ENCODE data around the gene EIF2S3B. TPM values are rescaled to one million over a fixed set of nuclear protein-coding genes. Genes with fewer than 3 reads are reported as not detected.

EIF2S3B gene
- total RNA-seq, 4 donors from 2014 or later, result 0.17 to 0.45 (median 0.17) TPM; not detected in 1

DNA sequence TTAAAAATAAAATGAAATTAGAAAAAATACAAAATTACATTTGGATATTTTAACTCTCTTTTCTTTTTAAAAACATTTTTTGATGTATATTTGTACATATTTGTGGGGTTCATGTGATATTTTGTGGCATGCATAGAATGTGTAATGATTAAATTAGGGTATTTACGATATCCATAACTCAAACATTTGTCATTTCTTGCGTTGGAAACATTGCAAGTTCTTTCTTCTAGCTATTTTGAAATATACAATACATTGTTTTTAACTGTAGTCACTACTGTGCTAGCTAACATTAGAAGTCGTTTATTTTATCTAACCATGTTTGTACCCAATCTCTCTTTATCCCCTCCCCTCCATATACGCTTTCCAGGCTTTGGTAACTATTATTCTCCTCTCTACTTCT, 13.9 kb upstream of the EIF2S3B start:
- DNase-seq (ENCODE audit: extremely low spot score), result no peak
- Histone ChIP-seq H3K9me3 (no peaks in the 10 kb centered on the region), H3K27ac (replicated peaks in 1 of 4) (no peak overlapping the region), H3K27me3 (peaks cover 0 to 4% (median 0%) of the 10 kb centered on the region in 4 donors), H3K4me3 (no peak overlapping the region), H3K4me1 (no peaks in the 10 kb centered on the region), H3K36me3 (no peaks in the 10 kb centered on the region)
- intact Hi-C loops (cut with DNase I), result no loop called here
- TF ChIP-seq, protein P1, sequence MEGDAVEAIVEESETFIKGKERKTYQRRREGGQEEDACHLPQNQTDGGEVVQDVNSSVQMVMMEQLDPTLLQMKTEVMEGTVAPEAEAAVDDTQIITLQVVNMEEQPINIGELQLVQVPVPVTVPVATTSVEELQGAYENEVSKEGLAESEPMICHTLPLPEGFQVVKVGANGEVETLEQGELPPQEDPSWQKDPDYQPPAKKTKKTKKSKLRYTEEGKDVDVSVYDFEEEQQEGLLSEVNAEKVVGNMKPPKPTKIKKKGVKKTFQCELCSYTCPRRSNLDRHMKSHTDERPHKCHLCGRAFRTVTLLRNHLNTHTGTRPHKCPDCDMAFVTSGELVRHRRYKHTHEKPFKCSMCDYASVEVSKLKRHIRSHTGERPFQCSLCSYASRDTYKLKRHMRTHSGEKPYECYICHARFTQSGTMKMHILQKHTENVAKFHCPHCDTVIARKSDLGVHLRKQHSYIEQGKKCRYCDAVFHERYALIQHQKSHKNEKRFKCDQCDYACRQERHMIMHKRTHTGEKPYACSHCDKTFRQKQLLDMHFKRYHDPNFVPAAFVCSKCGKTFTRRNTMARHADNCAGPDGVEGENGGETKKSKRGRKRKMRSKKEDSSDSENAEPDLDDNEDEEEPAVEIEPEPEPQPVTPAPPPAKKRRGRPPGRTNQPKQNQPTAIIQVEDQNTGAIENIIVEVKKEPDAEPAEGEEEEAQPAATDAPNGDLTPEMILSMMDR (IDR thresholded peaks at IDR 0.05), result no peak
- TF ChIP-seq POLR2A (IDR thresholded peaks at IDR 0.05; ENCODE audit: low read depth) (no peak), POLR2AphosphoS5 (IDR thresholded peaks at IDR 0.05) (no peak), EP300 (IDR thresholded peaks at IDR 0.05) (no peak)
- 75% methylated on average over 4 of the region's 4 CpGs for WGBS

DNA sequence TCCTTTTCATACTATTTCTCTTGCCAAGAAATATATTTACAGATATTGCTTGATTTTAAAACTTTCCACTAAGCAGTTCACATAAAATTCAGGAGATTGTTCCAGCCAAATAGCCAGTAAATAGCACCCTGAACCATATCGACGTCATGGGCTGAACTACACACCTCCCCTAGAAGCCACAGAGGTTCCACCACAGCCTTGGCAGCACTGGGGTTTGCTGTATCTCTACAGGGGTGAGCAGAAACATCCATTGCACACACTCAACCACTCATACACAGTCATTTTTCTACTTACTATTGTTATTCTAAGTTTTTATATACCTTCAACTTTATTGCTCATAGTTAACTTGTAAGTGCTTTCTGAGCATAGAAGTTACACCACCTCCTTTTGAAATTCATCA, 8.1 kb upstream of the EIF2S3B start:
- 62% methylated on average over 2 of the region's 2 CpGs for WGBS
- no peaks in the 10 kb centered on the region for H3K4me1 ChIP-seq
- H3K4me3 ChIP-seq, result no peak overlapping the region
- DNase-seq (ENCODE audit: extremely low spot score), result no peak
- no peaks in the 10 kb centered on the region for H3K9me3 ChIP-seq
- peaks cover 0 to 4% (median 0%) of the 10 kb centered on the region in 4 donors for H3K27me3 ChIP-seq
- no peaks in the 10 kb centered on the region for H3K36me3 ChIP-seq
- intact Hi-C loops (cut with DNase I), result no loop called here
- no peak overlapping the region for H3K27ac ChIP-seq (replicated peaks in 1 of 4)
- TF ChIP-seq POLR2AphosphoS5 (IDR thresholded peaks at IDR 0.05), result no peak
- no peak for TF ChIP-seq POLR2A (IDR thresholded peaks at IDR 0.05; ENCODE audit: low read depth)
- TF ChIP-seq, protein P1 (IDR thresholded peaks at IDR 0.05), result no peak

DNA sequence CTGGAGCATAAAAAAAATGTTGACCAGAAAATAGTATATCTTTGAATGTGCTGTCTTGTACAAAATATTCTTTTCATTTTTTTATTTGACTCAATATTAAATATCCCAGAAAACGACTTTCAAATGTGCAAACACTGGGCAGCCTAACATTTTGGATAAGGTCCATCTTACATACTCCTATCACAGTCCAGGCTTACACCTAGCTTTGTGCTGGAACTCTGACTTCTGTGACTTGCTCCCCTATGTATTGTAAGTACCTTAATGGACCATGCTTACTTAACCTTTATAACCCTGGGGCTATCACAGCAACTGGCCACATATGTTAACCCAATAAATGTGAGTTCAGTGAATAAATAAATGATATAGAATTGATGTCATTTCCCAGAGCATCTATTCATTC, 7.6 kb upstream of the EIF2S3B start:
- intact Hi-C loops (cut with DNase I), result no loop called here
- DNase-seq (ENCODE audit: extremely low spot score), result no peak
- no peak overlapping the region for H3K4me3 ChIP-seq
- H3K4me1 ChIP-seq, result no peaks in the 10 kb centered on the region
- TF ChIP-seq, protein P1 (IDR thresholded peaks at IDR 0.05), result no peak
- TF ChIP-seq POLR2A (IDR thresholded peaks at IDR 0.05; ENCODE audit: low read depth), result no peak
- TF ChIP-seq POLR2AphosphoS5 (IDR thresholded peaks at IDR 0.05), result no peak
- TF ChIP-seq EP300 (IDR thresholded peaks at IDR 0.05), result no peak
- 45% methylated on average over 1 of the region's 1 CpG for WGBS
- peaks cover 0 to 4% (median 0%) of the 10 kb centered on the region in 4 donors for H3K27me3 ChIP-seq
- no peaks in the 10 kb centered on the region for H3K9me3 ChIP-seq
- H3K27ac ChIP-seq (replicated peaks in 1 of 4), result no peak overlapping the region
- H3K36me3 ChIP-seq, result no peaks in the 10 kb centered on the region

DNA sequence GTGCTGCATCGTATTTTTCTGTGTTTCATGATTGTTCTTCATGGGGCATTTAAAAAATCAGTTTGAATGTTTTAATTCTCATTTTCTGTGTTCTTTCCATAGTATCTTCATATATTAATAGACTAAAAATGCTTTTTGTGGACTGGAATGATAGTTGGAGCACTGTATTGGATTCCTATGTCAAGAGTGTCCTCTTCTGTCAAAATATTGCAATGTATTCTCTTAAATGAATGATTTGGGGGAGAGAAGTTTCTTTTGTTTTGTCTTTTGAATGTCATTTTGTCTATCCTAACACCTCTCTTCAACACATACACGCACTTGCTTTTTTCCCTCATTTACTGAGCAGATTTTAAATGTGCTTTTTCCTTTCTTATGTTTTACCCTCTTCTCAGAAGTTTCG, 4.7 kb upstream of the EIF2S3B start:
- Histone ChIP-seq H3K4me1 (no peaks in the 10 kb centered on the region), H3K9me3 (peaks cover 0 to 3% (median 0%) of the 10 kb centered on the region in 4 donors), H3K36me3 (no peaks in the 10 kb centered on the region), H3K27me3 (no peaks in the 10 kb centered on the region), H3K4me3 (no peak overlapping the region), H3K27ac (replicated peaks in 1 of 4) (no peak overlapping the region)
- TF ChIP-seq, protein P1 (IDR thresholded peaks at IDR 0.05), result peak in 1 of 3 experiments; percentile 3
- no peak for TF ChIP-seq POLR2A (IDR thresholded peaks at IDR 0.05; ENCODE audit: low read depth)
- intact Hi-C loops (cut with DNase I), result no loop called here
- WGBS, result 38% methylated on average over 3 of the region's 3 CpGs
- DNase-seq (ENCODE audit: extremely low spot score), result no peak

DNA sequence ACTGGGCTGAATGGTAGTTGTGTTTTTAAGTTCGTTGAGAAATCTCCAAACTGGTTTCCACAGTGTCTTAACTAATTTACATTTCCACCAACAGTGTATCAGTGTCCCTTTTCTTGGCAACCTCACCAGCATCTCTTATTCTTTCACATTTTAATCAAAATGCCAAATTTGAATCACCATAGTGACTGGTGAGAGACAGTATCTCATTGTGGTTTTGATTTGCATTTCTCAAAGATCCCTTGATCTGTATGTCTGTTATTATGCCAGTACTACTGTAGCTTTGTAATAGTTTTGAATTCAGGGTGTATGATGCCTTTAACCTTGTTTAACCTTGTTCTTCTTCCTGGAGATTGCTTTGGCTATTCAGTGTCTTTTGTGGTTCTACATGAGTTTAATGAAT, 2.2 kb upstream of the EIF2S3B start:
- WGBS, result 86% methylated on average over 1 of the region's 1 CpG
- no peak overlapping the region for H3K4me3 ChIP-seq
- no peaks in the 10 kb centered on the region for H3K27me3 ChIP-seq
- intact Hi-C loops (cut with DNase I), result no loop called here
- TF ChIP-seq EP300 (IDR thresholded peaks at IDR 0.05), result no peak
- TF ChIP-seq POLR2A (IDR thresholded peaks at IDR 0.05; ENCODE audit: low read depth), result no peak
- TF ChIP-seq, protein P1 (IDR thresholded peaks at IDR 0.05), result no peak
- no peak for TF ChIP-seq POLR2AphosphoS5 (IDR thresholded peaks at IDR 0.05)
- no peaks in the 10 kb centered on the region for H3K4me1 ChIP-seq
- H3K36me3 ChIP-seq, result no peaks in the 10 kb centered on the region
- no peak for DNase-seq (ENCODE audit: extremely low spot score)
- H3K9me3 ChIP-seq, result peaks cover 0 to 3% (median 0%) of the 10 kb centered on the region in 4 donors
- H3K27ac ChIP-seq (replicated peaks in 1 of 4), result no peak overlapping the region
